CD4-positive, alpha-beta T cell treated with Interleukin-15 for 1 hour (primary cell): ENCODE results near the gene BEGAIN.

ENCODE experiments used
- DNase-seq: peaks from one replicate; pipeline ENCODE4 v3.0.0-alpha.2; 2020

Gene BEGAIN

DNA sequence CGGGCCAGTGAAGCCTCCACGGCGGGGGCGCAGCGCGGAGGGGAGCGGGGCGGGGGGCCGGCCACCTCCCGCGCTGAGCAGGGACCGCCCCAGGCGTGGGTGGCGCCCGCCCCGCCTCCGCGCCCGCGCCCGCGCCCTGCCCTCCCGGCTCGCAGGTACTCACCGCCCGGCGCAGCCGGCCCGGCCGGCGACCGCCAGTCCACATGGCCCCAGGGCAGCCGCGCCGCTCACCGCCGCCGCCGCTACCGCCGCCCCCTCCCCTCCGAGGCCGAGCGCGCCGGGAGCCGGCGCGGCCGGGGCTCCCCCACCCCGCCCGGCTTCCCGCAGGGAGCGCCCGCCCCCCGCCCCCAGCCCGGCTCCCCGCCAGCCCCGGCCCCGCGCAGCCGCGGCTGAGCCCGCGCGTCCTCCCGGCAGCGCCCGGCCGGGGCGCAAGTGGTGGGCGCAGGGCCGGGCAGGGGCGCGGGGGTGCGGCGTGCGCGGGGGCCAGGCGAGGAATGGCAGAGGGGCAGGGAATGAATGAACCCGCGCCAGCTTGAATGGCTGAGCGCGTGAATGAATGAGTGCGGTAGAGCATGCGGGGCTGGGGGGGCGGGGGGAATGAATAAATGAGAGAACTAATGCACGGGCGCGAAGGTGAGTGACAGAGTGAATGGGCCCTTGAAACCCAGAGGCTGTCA lies at the start of gene BEGAIN:
Gene BEGAIN, minus strand, starts transcription at position 332 of the 677 bp plus-strand sequence. Its CDS starts 127 bp downstream, at position 205.
- no peak for DNase-seq

DNA sequence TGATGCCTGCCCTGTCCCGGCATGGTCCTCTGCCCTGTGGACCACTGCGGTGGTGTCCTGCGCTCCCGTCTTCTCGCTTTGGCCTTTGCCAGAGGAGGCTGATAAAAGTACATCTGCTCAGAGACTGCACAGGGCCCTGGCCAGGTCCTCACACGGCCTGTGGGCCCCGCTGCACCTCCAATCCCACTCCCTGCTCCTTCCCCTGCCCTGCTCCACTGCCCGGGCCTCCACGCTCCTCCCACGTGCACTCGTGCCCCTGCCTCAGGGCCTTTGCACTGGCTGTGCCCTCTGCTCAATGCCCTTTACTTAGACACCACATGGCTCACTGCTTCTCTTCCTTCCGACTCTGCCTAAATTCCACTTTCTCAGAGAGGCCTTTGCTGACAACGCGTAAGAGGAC lies 49.3 kb upstream of the BEGAIN start:
- DNase-seq: no peak

DNA sequence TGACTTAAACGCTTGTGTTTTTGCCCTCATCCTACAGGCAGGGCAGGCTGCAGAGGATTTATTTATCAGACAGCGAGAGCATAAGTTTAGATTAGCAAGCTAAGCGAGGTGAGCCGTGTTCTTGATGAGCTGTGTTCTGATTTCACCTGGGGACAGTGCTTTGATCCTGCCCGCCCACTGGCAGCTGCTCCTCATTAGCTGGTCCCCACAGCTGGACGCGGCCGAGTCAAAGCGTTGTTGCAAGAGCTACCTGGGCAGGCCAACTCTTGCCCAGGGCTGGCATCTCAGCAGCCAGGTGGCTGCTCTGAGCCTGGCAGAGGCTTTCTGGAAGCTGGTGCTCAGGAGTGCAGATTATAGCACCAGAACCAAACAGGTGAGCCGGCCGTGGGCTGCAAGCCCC lies 46.8 kb upstream of the BEGAIN start:
- no peak for DNase-seq

GRCh38 chr14:100633406-100633805 lies 46.2 kb upstream of the BEGAIN start:
- DNase-seq: no peak

DNA sequence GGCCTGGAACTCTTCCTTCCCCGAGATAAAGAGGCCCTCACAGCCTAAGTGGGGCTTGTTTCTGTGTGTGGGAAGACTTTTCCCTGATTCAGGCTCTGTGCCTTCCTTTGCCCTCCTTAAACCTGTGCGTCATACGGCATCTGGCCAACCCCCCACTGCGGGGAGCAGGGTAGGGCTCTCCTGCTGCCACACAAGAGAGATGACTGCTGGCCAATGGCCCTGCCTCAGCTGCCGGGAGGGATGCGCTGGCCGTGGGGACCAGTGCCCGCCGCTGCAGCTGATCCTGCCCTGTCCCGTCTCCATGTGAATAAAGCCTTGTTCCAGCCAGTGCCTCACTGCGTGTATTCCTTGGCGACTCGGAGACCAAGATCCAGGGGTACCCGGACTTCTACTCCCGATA lies 42.5 kb upstream of the BEGAIN start:
- no peak for DNase-seq

DNA sequence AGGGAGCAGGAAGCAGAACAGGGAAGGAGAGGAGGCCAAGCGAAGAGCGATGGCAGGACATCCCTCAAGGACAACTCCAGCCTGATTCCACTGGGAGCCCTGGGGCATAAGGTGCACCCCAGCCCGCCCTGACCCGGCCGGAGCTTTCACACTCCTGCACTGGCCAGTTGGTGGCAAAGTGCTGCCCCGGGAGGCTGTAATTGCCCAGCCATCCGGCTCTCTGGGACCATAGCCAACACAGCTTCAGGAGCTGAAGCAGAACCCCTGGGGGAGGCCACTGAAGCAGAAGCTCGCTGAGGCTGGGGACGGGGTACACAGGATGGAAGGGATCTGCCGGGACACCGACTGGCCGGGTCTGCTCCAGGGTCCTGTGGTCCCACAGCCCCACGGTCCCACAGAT lies 41.9 kb upstream of the BEGAIN start:
- DNase-seq: no peak

- DNase-seq: no peak
These were observed 41.0 kb upstream of the BEGAIN start for GRCh38 chr14:100628225-100628624.

DNA sequence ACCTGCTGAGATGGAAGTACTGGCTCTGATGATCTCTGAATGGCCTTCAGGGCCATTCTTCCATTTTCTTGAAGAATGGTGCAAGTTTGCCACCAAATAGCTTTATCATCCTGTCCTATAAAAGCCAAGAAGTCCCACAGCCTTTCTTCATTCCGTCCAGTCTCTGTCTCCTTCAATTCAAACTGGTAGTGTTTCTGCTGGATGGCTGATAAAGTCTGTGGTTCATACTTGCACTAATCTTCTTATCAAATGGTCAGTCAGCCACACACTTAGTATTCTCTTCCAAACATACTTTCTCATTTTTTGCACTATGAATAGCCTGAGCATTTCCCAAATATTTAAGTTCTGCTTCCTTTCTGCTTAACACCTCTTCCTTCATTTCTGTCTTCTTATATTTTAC lies 39.4 kb upstream of the BEGAIN start:
- DNase-seq: no peak

- DNase-seq: peak; percentile 8
These were observed 36.7 kb upstream of the BEGAIN start for GRCh38 chr14:100623961-100624360.

GRCh38 chr14:100623557-100623956 lies 36.3 kb upstream of the BEGAIN start:
- no peak for DNase-seq

GRCh38 chr14:100622708-100623485 lies 35.7 kb upstream of the BEGAIN start:
- peak; percentile 8 for DNase-seq

GRCh38 chr14:100622224-100622623 lies 35.0 kb upstream of the BEGAIN start:
- DNase-seq: peak; percentile 35

DNA sequence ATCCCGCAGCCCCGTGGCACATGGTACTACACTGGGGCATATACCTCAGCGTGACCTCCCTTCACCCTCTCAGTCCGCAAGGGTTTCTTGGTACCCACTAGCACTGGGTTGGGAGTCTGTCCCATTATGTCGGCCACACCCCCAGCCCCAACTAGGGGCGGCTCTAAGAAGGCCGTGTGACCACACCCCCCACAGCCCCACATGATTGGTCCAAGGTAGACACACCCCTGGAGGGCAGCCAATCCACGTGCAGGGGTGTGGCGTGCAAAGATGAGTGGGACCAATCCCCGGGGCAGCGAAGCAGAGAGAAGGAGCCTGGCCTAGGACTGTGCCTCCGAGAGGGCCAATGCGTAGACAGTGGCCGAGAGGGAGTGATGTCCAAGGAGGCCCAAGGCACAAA lies 34.6 kb upstream of the BEGAIN start:
- peak; percentile 16 for DNase-seq

GRCh38 chr14:100620255-100621100 lies 33.3 kb upstream of the BEGAIN start:
- DNase-seq: peak; percentile 7

GRCh38 chr14:100619396-100620254 lies 32.4 kb upstream of the BEGAIN start:
- DNase-seq: peak; percentile 12

DNA sequence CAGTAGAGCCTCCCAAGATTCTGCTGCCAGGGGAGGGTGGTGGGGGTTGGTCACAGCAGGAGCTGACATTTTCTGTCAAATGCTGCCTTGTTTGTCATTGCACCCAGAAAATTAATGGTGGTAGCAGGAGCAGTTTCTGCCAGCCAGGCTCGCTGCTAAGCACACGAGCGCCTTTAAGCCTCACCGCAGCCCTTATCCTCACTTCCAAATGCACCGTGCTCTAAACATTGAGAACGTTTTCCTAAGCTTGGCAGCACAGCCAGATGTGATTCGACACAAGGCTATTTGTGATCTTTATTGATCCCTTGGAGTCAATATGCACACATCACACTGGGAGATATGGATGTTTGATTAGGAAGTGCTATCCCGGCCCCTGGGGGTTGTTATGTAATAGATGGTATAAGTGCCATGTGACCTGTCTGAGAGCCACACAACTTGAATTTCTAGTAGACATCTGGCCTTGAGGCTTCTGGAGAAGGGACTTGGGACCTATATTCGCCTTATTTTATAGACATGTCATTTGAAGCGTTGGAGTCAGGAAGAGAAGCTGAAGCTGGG lies 31.6 kb upstream of the BEGAIN start:
- DNase-seq: no peak

GRCh38 chr14:100618318-100618693 lies 31.1 kb upstream of the BEGAIN start:
- peak; percentile 39 for DNase-seq

DNA sequence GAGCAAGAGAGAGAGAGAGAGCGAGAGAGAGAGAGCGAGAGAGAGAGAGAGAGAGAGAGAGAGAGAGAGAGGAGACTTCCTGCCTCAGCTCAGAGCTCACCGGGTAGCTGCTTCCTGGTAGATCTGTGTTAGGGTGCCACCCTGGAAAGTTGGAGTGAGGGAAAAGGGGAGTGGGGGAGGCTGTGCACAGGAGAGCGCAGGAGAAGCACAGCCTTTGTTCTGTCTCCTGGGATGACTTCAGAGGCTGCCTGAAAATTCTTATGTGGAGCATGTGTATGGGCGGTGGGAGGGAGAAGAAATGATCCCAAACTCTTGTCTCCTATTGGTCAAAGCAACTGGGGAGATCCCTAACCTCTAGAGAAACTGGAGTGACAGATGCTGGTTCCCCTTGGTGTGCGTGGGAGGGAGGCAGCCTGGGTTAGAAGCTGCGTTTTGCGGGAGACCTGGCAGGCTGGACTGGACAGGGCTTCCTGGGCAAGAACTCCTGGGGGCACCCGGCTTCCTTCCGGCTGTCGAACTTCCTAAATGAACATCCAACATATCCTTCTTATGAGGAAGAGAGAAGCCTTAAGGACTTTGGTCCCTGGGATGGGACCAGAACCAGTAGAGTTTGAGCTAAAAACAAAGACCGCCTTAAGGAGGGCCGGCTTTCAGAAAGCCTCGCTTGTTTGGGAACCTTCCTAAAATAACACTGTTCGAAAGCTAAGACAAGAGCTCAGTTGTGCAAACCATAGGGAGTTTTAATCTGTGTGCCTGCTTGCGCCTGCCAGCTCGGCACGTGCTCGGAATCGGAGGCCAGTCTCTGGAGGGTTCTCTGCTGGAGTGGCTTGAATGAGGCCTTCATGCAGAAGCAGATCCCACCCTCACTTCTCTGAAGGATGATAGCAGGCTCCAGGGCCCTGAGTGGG lies 30.4 kb upstream of the BEGAIN start:
- peak; percentile 9 for DNase-seq

GRCh38 chr14:100616854-100617409 lies 29.7 kb upstream of the BEGAIN start:
- DNase-seq: peak; percentile 9
